Measurements from ENCODE around the gene WNK1.
A peak's percentile ranks its signal among the peaks of the same experiment; 100 is the strongest.

Gene WNK1

GRCh38 chr12:948238-948637, 195.9 kb downstream of the WNK1 start:
- Histone ChIP-seq H3K27ac (peak overlapping the region; percentile 73 to 94 (median 89); a peak in 20 of 22 replicates), H3K9me3 (replicated peaks in 1 of 11) (no peaks in the 10 kb centered on the region), H3K36me3 (peaks cover 8 to 18% (median 10%) of the 10 kb centered on the region in 11 experiments; a peak in 21 of 22 replicates), H4K20me1 (peaks cover 0 to 5% (median 0%) of the 10 kb centered on the region in 11 experiments; a peak in 1 of 22 replicates), H3K4me3 (peak overlapping the region; percentile 60 to 87 (median 78)), H3K27me3 (no peaks in the 10 kb centered on the region), H3K9ac (peak overlapping the region; percentile 78 to 93 (median 88); a peak in 21 of 22 replicates), H3K4me1 (peaks cover 42 to 58% (median 51%) of the 10 kb centered on the region in 10 experiments), H3K4me2 (peak overlapping the region; percentile 68 to 96 (median 88))
- TF ChIP-seq Cebpa-rat (IDR thresholded peaks at IDR 0.05) = peak in 2 of 11 experiments; percentile 10 to 34; a peak in 2 of 22 replicates

GRCh38 chr12:949453-950191, 197.2 kb downstream of the WNK1 start, which contains the start of gene RAD52:
RAD52 (minus strand) TSS chr12:949694; CDS start chr12:933058, 16,636 bp downstream.
- H3K4me1 ChIP-seq = peaks cover 33 to 61% (median 38%) of the 10 kb centered on the region in 10 experiments

DNA sequence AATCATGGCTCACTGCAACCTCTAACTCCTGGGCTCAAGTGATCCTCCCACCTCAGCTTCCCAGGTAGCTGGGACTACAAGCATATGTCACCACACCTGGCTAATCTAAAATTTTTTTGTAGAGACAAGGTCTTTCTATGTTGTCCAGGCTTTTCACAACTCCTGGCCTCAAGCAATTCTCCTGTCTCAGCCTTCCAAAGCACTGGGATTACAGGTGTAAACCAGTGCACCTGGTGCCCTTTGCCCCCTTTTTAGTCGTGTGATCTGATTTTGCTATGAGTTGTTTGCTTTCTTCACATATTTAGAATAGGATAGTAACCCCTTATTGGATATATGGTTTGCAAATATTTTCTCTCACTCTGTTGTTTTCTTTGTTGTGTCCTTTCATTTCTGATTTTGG, 198.8 kb downstream of the WNK1 start:
- TF ChIP-seq Cebpa-rat (IDR thresholded peaks at IDR 0.05) = no peak
- no peak overlapping the region for H3K4me2 ChIP-seq

More at GRCh38 chr12:949453-950191, 197.2 kb downstream of the WNK1 start, which contains the start of gene RAD52:
- H4K20me1 ChIP-seq = 0 out of 22 replicates have a peak, but pooled peaks cover 0 to under 1% (median 0%) of the 10 kb centered on the region in 11 experiments
- H3K27ac ChIP-seq = peak within 1 kb of the TSS; percentile 73 to 94 (median 89)
- TF ChIP-seq Cebpa-rat (IDR thresholded peaks at IDR 0.05) = no peak
- H3K9ac ChIP-seq = peak within 1 kb of the TSS; percentile 78 to 93 (median 88)
- peak within 1 kb of the TSS; percentile 60 to 87 (median 78) for H3K4me3 ChIP-seq
- no peaks in the 10 kb centered on the region for H3K27me3 ChIP-seq
- H3K36me3 ChIP-seq = peaks cover 0 to 6% (median 0%) of the 10 kb centered on the region in 11 experiments; a peak in 1 of 22 replicates
- peak within 1 kb of the TSS; percentile 68 to 96 (median 88) for H3K4me2 ChIP-seq
- no peaks in the 10 kb centered on the region for H3K9me3 ChIP-seq (replicated peaks in 1 of 11)

DNA sequence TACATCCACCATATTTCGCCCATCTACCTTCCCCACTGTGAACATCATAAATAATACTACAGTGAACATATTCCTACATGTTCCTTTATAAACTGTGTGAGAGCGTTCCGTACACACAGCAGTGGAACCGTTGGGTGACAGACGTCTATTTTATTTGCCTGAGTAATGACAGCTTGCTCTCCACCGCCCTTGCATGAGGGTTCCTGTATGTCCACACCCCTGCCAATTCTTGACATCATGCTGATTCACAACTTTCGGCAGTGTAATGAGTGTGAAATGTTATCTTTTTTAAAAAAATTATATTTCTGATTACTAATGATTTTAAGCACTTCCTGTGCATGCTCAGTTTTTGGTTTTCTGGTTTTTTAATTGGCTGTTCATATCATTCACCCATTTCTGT, 201.4 kb downstream of the WNK1 start:
- H3K9ac ChIP-seq = no peak overlapping the region
- no peaks in the 10 kb centered on the region for H3K36me3 ChIP-seq
- no peaks in the 10 kb centered on the region for H4K20me1 ChIP-seq
- TF ChIP-seq Cebpa-rat (IDR thresholded peaks at IDR 0.05) = no peak
- peak overlapping the region in 2 of 11 experiments; percentile 20 to 40; a peak in 2 of 22 replicates for H3K4me2 ChIP-seq
- H3K27me3 ChIP-seq = no peaks in the 10 kb centered on the region
- no peaks in the 10 kb centered on the region for H3K9me3 ChIP-seq (replicated peaks in 1 of 11)
- no peak overlapping the region for H3K4me3 ChIP-seq
- peak overlapping the region in 3 of 11 experiments; percentile 33 to 56 (median 42); a peak in 6 of 22 replicates for H3K27ac ChIP-seq
- peaks cover 7 to 34% (median 14%) of the 10 kb centered on the region in 10 experiments for H3K4me1 ChIP-seq

More for the DNA sequence above, 198.8 kb downstream of the WNK1 start:
- Histone ChIP-seq H3K4me3 (no peak overlapping the region), H3K27me3 (no peaks in the 10 kb centered on the region), H4K20me1 (no peaks in the 10 kb centered on the region), H3K9ac (no peak overlapping the region), H3K36me3 (no peaks in the 10 kb centered on the region), H3K27ac (0 out of 22 replicates have a peak overlapping the region, but pooled peaks of 1 of the 11 experiments have one; percentile 94), H3K4me1 (peaks cover 22 to 47% (median 24%) of the 10 kb centered on the region in 10 experiments), H3K9me3 (replicated peaks in 1 of 11) (no peaks in the 10 kb centered on the region)

GRCh38 chr12:954741-955140, 202.4 kb downstream of the WNK1 start:
- TF ChIP-seq Cebpa-rat (IDR thresholded peaks at IDR 0.05) = no peak
- Histone ChIP-seq H3K9me3 (replicated peaks in 1 of 11) (no peaks in the 10 kb centered on the region), H4K20me1 (no peaks in the 10 kb centered on the region), H3K4me3 (no peak overlapping the region), H3K9ac (no peak overlapping the region), H3K27me3 (no peaks in the 10 kb centered on the region), H3K36me3 (no peaks in the 10 kb centered on the region), H3K4me2 (no peak overlapping the region), H3K27ac (no peak overlapping the region), H3K4me1 (peaks cover 9 to 41% (median 24%) of the 10 kb centered on the region in 10 experiments)

DNA sequence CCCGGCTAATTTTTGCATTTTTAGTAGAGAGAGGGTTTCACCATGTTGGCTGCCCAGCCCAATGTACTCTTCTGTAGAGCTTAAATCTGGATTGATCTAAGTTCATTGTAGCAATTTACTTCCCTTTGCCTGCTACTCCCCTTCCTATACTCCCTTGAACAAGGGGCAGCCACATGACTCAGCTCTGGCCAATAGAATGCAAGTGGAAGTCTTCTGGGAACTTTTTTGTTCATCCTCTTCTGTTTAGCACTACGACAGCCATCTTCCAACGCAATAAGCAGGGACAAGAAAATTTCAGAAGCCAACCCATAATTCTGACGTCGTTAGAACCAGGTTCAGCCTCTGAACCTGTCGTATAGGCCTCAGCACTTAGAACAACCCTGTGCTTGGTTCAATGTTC, 203.6 kb downstream of the WNK1 start:
- H3K27me3 ChIP-seq = no peaks in the 10 kb centered on the region
- no peaks in the 10 kb centered on the region for H3K36me3 ChIP-seq
- no peaks in the 10 kb centered on the region for H3K9me3 ChIP-seq (replicated peaks in 1 of 11)
- no peak for TF ChIP-seq Cebpa-rat (IDR thresholded peaks at IDR 0.05)
- H3K4me2 ChIP-seq = no peak overlapping the region
- H3K27ac ChIP-seq = no peak overlapping the region
- H4K20me1 ChIP-seq = no peaks in the 10 kb centered on the region
- H3K4me1 ChIP-seq = peaks cover 9 to 41% (median 27%) of the 10 kb centered on the region in 10 experiments
- no peak overlapping the region for H3K4me3 ChIP-seq
- no peak overlapping the region for H3K9ac ChIP-seq

GRCh38 chr12:958588-959123, 206.3 kb downstream of the WNK1 start:
- peak overlapping the region in 2 of 10 experiments; percentile 17 to 30; a peak in 1 of 20 replicates for H3K4me3 ChIP-seq
- peaks cover 9 to 30% (median 24%) of the 10 kb centered on the region in 10 experiments; a peak in 19 of 20 replicates for H3K4me1 ChIP-seq
- H4K20me1 ChIP-seq = no peaks in the 10 kb centered on the region

More at GRCh38 chr12:958588-959123, 206.3 kb downstream of the WNK1 start:
- Histone ChIP-seq H3K9ac (peak overlapping the region in 9 of 11 experiments; percentile 2 to 63 (median 29); a peak in 14 of 22 replicates), H3K27me3 (no peaks in the 10 kb centered on the region), H3K9me3 (replicated peaks in 1 of 11) (no peaks in the 10 kb centered on the region), H3K36me3 (no peaks in the 10 kb centered on the region), H3K27ac (peak overlapping the region in 8 of 11 experiments; percentile 43 to 76 (median 60); a peak in 13 of 22 replicates), H3K4me2 (peak overlapping the region; percentile 47 to 86 (median 73))
- TF ChIP-seq Cebpa-rat (IDR thresholded peaks at IDR 0.05) = no peak
